Gastrocnemius medialis (tissue), 4 donors: ENCODE measurements around the gene CR1.

Experiments used
- CTCF ChIP-seq, 5 experiments: fragments of 450-650 bp in 3 of 5; fragments of 200-600 bp in 2 of 5; sonication (generic) in 2 of 5; IDR thresholded peaks in 4 of 5; conservative IDR thresholded peaks in 1 of 5; 1 replicate in 4 of 5; 2 replicates in 1 of 5; pipeline ENCODE4 v1.5.1; 2016 to 2019; ENCODE audit warnings: antibody characterized with exemption in 5 of 5, mild to moderate bottlenecking in 3 of 5, moderate library complexity in 3 of 5
- POLR2A ChIP-seq, 2 donors: fragments of 450-650 bp; IDR thresholded peaks; one replicate each; pipeline ENCODE4 v1.6.1; 2017; ENCODE audit warnings: antibody characterized with exemption in 2 of 2, mild to moderate bottlenecking in 2 of 2, moderate library complexity in 2 of 2

DNA sequence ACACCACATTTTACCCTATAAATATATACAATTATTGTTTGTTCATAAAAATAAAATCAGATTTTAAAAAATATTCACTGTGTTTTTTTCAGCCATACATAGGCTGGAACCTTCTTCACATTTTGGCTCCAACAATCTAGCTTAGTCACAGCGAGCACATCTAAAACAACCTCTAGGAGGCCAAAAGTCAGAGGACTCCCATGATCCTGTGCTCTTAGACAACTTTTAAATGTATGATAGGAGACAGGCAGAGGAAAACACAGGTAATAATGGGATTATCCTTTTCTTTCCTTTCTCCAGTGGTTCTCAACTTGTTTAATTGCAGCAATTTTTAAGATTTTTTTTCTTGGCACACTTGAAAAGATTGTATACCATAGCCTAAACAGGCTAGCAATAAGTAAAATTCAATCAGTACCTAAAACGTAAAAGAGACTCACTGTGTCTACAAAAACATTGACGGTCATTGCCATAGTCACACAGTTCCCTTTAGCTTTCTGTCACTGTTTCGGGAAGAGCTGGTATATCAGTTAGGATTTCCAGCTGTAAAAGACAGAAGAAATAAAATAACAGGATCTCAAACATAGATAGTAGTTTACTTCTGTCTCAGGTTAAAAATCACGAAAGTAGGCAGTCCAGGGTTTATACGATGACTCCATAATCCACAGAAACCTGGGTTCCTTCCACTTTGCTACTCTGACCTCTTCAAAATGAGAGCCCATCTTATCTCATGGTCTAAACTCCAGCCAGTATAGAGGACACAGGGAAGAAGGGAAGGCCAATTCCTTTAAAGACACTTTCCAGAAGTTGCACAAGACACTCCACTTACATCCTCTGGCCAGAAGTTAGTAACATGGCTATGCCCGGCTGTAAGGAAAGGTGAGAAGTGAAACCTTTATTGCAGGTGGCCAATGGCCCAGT, 109.7 kb downstream of the CR1 start:
- TF ChIP-seq CTCF (IDR thresholded peaks at IDR 0.05 in 4 of 5, conservative IDR thresholded peaks at IDR 0.05 in 1 of 5) (no peak), POLR2A (IDR thresholded peaks at IDR 0.05) (no peak)
